Body of pancreas (tissue), 4 donors: ENCODE measurements around the gene SLC23A1. TPM values are rescaled to one million over a fixed set of nuclear protein-coding genes. Genes with fewer than 3 reads are reported as not detected.

Experiments used
- ATAC-seq: fragments of 150-250 bp; one replicate; pipeline ENCODE4 v1.9.1; 2016
- DNase-seq, 4 donors: peaks; one replicate each; pipeline ENCODE4 v3.0.0-alpha.2; 2019
- H3K27ac ChIP-seq, 4 donors: fragments of 200-600 bp; sonication (generic); 1 replicate in 3 of 4; 2 replicates in 1 of 4; pipeline versions ENCODE4 v1.5.1 to v1.6.1; 2016 to 2019; ENCODE audit warnings: mild to moderate bottlenecking in 1 of 4, mixed read lengths in 1 of 4, moderate library complexity in 1 of 4
- H3K27me3 ChIP-seq, 2 donors: fragments of 200-600 bp; sonication (generic); one replicate each; pipeline ENCODE4 v1.6.0; 2016; ENCODE audit warnings: mild to moderate bottlenecking in 1 of 2
- H3K36me3 ChIP-seq, 2 donors: fragments of 200-600 bp; sonication (generic); replicated peaks in 1 of 2; 2 replicates each; pipeline ENCODE4 v1.5.1; 2016; ENCODE audit warnings: low read depth in 2 of 2; ENCODE audit not compliant: insufficient read depth in 1 of 2
- H3K4me1 ChIP-seq: fragments of 200-600 bp; sonication (generic); one replicate; pipeline ENCODE4 v1.6.0; 2016
- H3K4me3 ChIP-seq, 2 donors: fragments of 200-600 bp; sonication (generic); 1 replicate in 1 of 2; 2 replicates in 1 of 2; pipeline ENCODE4 v1.5.1; 2016 to 2019
- H3K9me3 ChIP-seq, 3 donors: fragments of 200-600 bp; sonication (generic); 1 replicate in 2 of 3; 2 replicates in 1 of 3; pipeline ENCODE4 v1.5.1; 2016
- CTCF ChIP-seq, 7 experiments: fragments of 450-650 bp in 4 of 7; fragments of 200-600 bp in 3 of 7; sonication (generic) in 3 of 7; IDR thresholded peaks; one replicate each; pipeline ENCODE4 v1.5.1; 2016 to 2019; ENCODE audit warnings: antibody characterized with exemption in 7 of 7
- POLR2A ChIP-seq, 3 donors: fragments of 450-650 bp; IDR thresholded peaks; one replicate each; pipeline ENCODE4 v1.6.1; 2016; ENCODE audit warnings: antibody characterized with exemption in 3 of 3, mild to moderate bottlenecking in 2 of 3
- WGBS, 2 donors: methylation state at CpG; one replicate each; pipeline ENCODE4 v1.1.5; 2017; 5-methylcytosine and 5-hydroxymethylcytosine counted together
- intact Hi-C: fragments of 100-400 bp; cut with DNase I; formaldehyde crosslinking; loops from one replicate; pipeline ENCODE4 v1.15.1; 2023
- total RNA-seq, 2 donors: library from RNA; depleted of rRNA; stranded (reverse); fragments of >200 nt; gene quantifications; one replicate each; pipeline ENCODE4 v1.1.0, GENCODE V29; 2016

The SLC23A1 gene
- total RNA-seq, 2 donors from 2014 or later = 0.66 to 0.78 TPM

- Histone ChIP-seq H3K4me1 (peaks cover 18% of the 10 kb centered on the region), H3K27ac (no peak overlapping the region), H3K36me3 (no peaks in the 10 kb centered on the region), H3K27me3 (no peaks in the 10 kb centered on the region), H3K4me3 (no peak overlapping the region), H3K9me3 (no peaks in the 10 kb centered on the region)
- DNase-seq (no peak), ATAC-seq (no peak)
- WGBS, 2 donors = 78 to 87% methylated on average over 32 to 38 of the region's 47 CpGs
- intact Hi-C loops = no loop called here
- TF ChIP-seq POLR2A (IDR thresholded peaks at IDR 0.05) (no peak), CTCF (IDR thresholded peaks at IDR 0.05) (no peak)
Measured at GRCh38 chr5:139378101-139378825, 4.8 kb downstream of the SLC23A1 start.

GRCh38 chr5:139377226-139377625 is 5.9 kb downstream of the SLC23A1 start:
- no peak for DNase-seq
- H3K36me3 ChIP-seq = no peaks in the 10 kb centered on the region
- 75 to 78% methylated on average over 2 to 3 of the region's 3 CpGs for WGBS, 2 donors

GRCh38 chr5:139376364-139376763 is 6.7 kb downstream of the SLC23A1 start:
- DNase-seq (no peak), ATAC-seq (no peak)
- Histone ChIP-seq H3K4me1 (peaks cover 10% of the 10 kb centered on the region), H3K4me3 (no peak overlapping the region), H3K9me3 (no peaks in the 10 kb centered on the region), H3K27ac (no peak overlapping the region), H3K36me3 (peaks cover 0 to 3% of the 10 kb centered on the region in 2 donors), H3K27me3 (no peaks in the 10 kb centered on the region)
- 92 to 93% methylated on average over 7 of the region's 7 CpGs for WGBS, 2 donors
- intact Hi-C loops = no loop called here
- TF ChIP-seq CTCF (IDR thresholded peaks at IDR 0.05) (no peak), POLR2A (IDR thresholded peaks at IDR 0.05) (no peak)

More at GRCh38 chr5:139377226-139377625, 5.9 kb downstream of the SLC23A1 start:
- ATAC-seq = no peak
- H3K27me3 ChIP-seq = no peaks in the 10 kb centered on the region
- no peaks in the 10 kb centered on the region for H3K9me3 ChIP-seq
- intact Hi-C loops = no loop called here
- H3K4me3 ChIP-seq = no peak overlapping the region
- TF ChIP-seq POLR2A (IDR thresholded peaks at IDR 0.05) (no peak), CTCF (IDR thresholded peaks at IDR 0.05) (no peak)
- H3K27ac ChIP-seq = no peak overlapping the region
- peaks cover 12% of the 10 kb centered on the region for H3K4me1 ChIP-seq

GRCh38 chr5:139374909-139375308 is 8.2 kb downstream of the SLC23A1 start:
- no peak overlapping the region for H3K4me3 ChIP-seq
- H3K36me3 ChIP-seq = peaks cover 0 to 6% of the 10 kb centered on the region in 2 donors
- H3K9me3 ChIP-seq = no peaks in the 10 kb centered on the region
- no peak for DNase-seq
- no peak overlapping the region for H3K27ac ChIP-seq
- ATAC-seq = no peak
- WGBS, 2 donors = 88 to 93% methylated on average over 2 of the region's 2 CpGs
- H3K27me3 ChIP-seq = no peaks in the 10 kb centered on the region
- intact Hi-C loops = no loop called here
- H3K4me1 ChIP-seq = peaks cover 10% of the 10 kb centered on the region
- TF ChIP-seq POLR2A (IDR thresholded peaks at IDR 0.05) (no peak), CTCF (IDR thresholded peaks at IDR 0.05) (no peak)
